Measurements from ENCODE around the gene PRKG1.

Gene PRKG1

GRCh38 chr10:51724038-51724437 lies 649.8 kb downstream of the PRKG1 start:
- Histone ChIP-seq H3K9me3 (ENCODE audit: control insufficient read depth, insufficient read depth, low read length) (no peaks in the 10 kb centered on the region), H3K4me3 (ENCODE audit: low read length) (no peak overlapping the region), H3K9me2 (replicated peaks; ENCODE audit: control insufficient read depth, low read length) (no peaks in the 10 kb centered on the region), H3K27ac (ENCODE audit: low read depth, low read length) (no peak overlapping the region), H3K4me1 (ENCODE audit: control insufficient read depth, low read length) (no peaks in the 10 kb centered on the region), H4K20me1 (ENCODE audit: control insufficient read depth, insufficient read depth, low read depth, low read length) (no peaks in the 10 kb centered on the region), H3F3A (ENCODE audit: control insufficient read depth, insufficient read depth) (no peaks in the 10 kb centered on the region), H3K79me2 (ENCODE audit: control insufficient read depth, low read length) (no peaks in the 10 kb centered on the region), H3K36me3 (ENCODE audit: control insufficient read depth, low read length) (no peaks in the 10 kb centered on the region), H3K4me2 (ENCODE audit: low read length) (no peak overlapping the region), H3K27me3 (ENCODE audit: control insufficient read depth, low read length) (no peaks in the 10 kb centered on the region)
- no peak for TF ChIP-seq EZH2phosphoT487 (IDR thresholded peaks at IDR 0.05; ENCODE audit: borderline replicate concordance, low read length)
- no peak for TF ChIP-seq CTCF (IDR thresholded peaks at IDR 0.05; ENCODE audit: low read depth, low read length, poor library complexity, severe bottlenecking)

- no peak overlapping the region for H3K27ac ChIP-seq (ENCODE audit: low read depth, low read length)
- no peaks in the 10 kb centered on the region for H3K79me2 ChIP-seq (ENCODE audit: control insufficient read depth, low read length)
- H3K4me3 ChIP-seq (ENCODE audit: low read length) = no peak overlapping the region
- H3K4me2 ChIP-seq (ENCODE audit: low read length) = no peak overlapping the region
- H3F3A ChIP-seq (ENCODE audit: control insufficient read depth, insufficient read depth) = no peaks in the 10 kb centered on the region
- H4K20me1 ChIP-seq (ENCODE audit: control insufficient read depth, insufficient read depth, low read depth, low read length) = no peaks in the 10 kb centered on the region
- no peaks in the 10 kb centered on the region for H3K9me2 ChIP-seq (replicated peaks; ENCODE audit: control insufficient read depth, low read length)
- no peaks in the 10 kb centered on the region for H3K9me3 ChIP-seq (ENCODE audit: control insufficient read depth, insufficient read depth, low read length)
- H3K36me3 ChIP-seq (ENCODE audit: control insufficient read depth, low read length) = no peaks in the 10 kb centered on the region
- H3K27me3 ChIP-seq (ENCODE audit: control insufficient read depth, low read length) = no peaks in the 10 kb centered on the region
- TF ChIP-seq CTCF (IDR thresholded peaks at IDR 0.05; ENCODE audit: low read depth, low read length, poor library complexity, severe bottlenecking) (no peak), EZH2phosphoT487 (IDR thresholded peaks at IDR 0.05; ENCODE audit: borderline replicate concordance, low read length) (no peak)
- H3K4me1 ChIP-seq (ENCODE audit: control insufficient read depth, low read length) = no peaks in the 10 kb centered on the region
These were observed 655.7 kb downstream of the PRKG1 start for GRCh38 chr10:51729822-51730555.

- TF ChIP-seq EZH2phosphoT487 (IDR thresholded peaks at IDR 0.05; ENCODE audit: borderline replicate concordance, low read length) (no peak), CTCF (IDR thresholded peaks at IDR 0.05; ENCODE audit: low read depth, low read length, poor library complexity, severe bottlenecking) (no peak)
- Histone ChIP-seq H3K4me1 (ENCODE audit: control insufficient read depth, low read length) (no peaks in the 10 kb centered on the region), H4K20me1 (ENCODE audit: control insufficient read depth, insufficient read depth, low read depth, low read length) (no peaks in the 10 kb centered on the region), H3K79me2 (ENCODE audit: control insufficient read depth, low read length) (no peaks in the 10 kb centered on the region), H3K9me3 (ENCODE audit: control insufficient read depth, insufficient read depth, low read length) (no peaks in the 10 kb centered on the region), H3K27ac (ENCODE audit: low read depth, low read length) (no peak overlapping the region), H3F3A (ENCODE audit: control insufficient read depth, insufficient read depth) (no peaks in the 10 kb centered on the region), H3K4me2 (ENCODE audit: low read length) (no peak overlapping the region), H3K27me3 (ENCODE audit: control insufficient read depth, low read length) (no peaks in the 10 kb centered on the region), H3K4me3 (ENCODE audit: low read length) (no peak overlapping the region), H3K36me3 (ENCODE audit: control insufficient read depth, low read length) (no peaks in the 10 kb centered on the region), H3K9me2 (replicated peaks; ENCODE audit: control insufficient read depth, low read length) (no peaks in the 10 kb centered on the region)
These were observed 658.8 kb downstream of the PRKG1 start for GRCh38 chr10:51733057-51733456.
